Measurements from ENCODE around the gene IRF5. TPM values are rescaled to one million over a fixed set of nuclear protein-coding genes. Genes with fewer than 3 reads are reported as not detected.
A peak's percentile ranks its signal among the peaks of the same experiment; 100 is the strongest.
"Not testable (repeated sequence)": the region's sequence is repeated elsewhere in the genome, so short reads cannot be mapped to it uniquely, and the experiment has no call there.

The IRF5 gene
- total RNA-seq, 1 experiment from 2014 or later, result 0.74 TPM

DNA sequence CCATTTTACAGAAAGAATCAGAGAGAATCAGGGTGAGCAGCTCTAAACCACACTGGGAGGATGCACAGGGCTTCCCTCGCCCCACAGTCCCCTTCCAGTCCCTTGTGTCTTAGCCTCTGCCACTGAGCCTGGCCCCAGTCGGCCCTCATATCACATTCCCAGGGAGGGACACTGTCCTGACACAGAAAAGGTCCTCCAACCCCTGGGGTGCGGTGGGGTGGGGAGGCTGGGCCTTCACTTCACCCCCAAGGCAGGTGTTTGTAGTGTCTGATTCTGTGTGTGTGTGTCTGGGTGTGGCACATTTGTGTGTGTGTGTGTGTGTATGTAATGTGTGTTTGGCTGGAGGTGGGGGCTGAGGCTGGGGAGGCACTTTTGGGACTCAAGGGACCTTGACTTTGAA is 25.4 kb upstream of the IRF5 start:
- H3K27me3 ChIP-seq (ENCODE audit: insufficient read depth, low read length), result peaks cover 10% of the 10 kb centered on the region; the same call in 1 of the 2 replicates
- H2BK15ac ChIP-seq (ENCODE audit: low read depth, low read length), result no peak overlapping the region
- Mint-ChIP-seq H3K36me3 (ENCODE audit: insufficient read depth in 1 of 3, low read depth in 3 of 3) (no peaks in the 10 kb centered on the region), H3K27me3 (ENCODE audit: low read depth) (peaks cover 29% of the 10 kb centered on the region), H3K4me3 (peak overlapping the region in 1 of 2 experiments; percentile 47; a peak in 2 of 5 replicates), H3K4me1 (peaks cover 25 to 37% of the 10 kb centered on the region in 2 experiments), H3K27ac (peak overlapping the region in 2 of 3 experiments; percentile 64 to 76; a peak in 2 of 7 replicates), H3K9me3 (peaks cover 0 to 2% of the 10 kb centered on the region in 2 experiments; a peak in 1 of 5 replicates)
- H2AFZ ChIP-seq (ENCODE audit: low read length), result no peak overlapping the region
- no peak overlapping the region for H2BK5ac ChIP-seq (ENCODE audit: insufficient read length, low read length)
- no peak overlapping the region for H4K91ac ChIP-seq (ENCODE audit: insufficient read length, low read depth, low read length)
- no peak overlapping the region for H3T11ph ChIP-seq (ENCODE audit: low read length)
- H3K18ac ChIP-seq (ENCODE audit: insufficient read length, low read depth, low read length), result no peak overlapping the region
- H3K56ac ChIP-seq (ENCODE audit: insufficient read length, low read depth, low read length), result no peak overlapping the region
- H4K8ac ChIP-seq (replicated peaks; ENCODE audit: insufficient read length, low read depth, low read length), result no peak overlapping the region
- H2AK5ac ChIP-seq (ENCODE audit: insufficient read length, low read length), result no peak overlapping the region
- peaks cover 7% of the 10 kb centered on the region; the same call in 1 of the 2 replicates for H3K4me1 ChIP-seq (ENCODE audit: insufficient read depth, low read length)
- H3K23ac ChIP-seq (ENCODE audit: insufficient read length, low read depth, low read length), result no peak overlapping the region
- peak; percentile 23 for DNase-seq
- no peak overlapping the region for H2BK120ac ChIP-seq (ENCODE audit: low read depth, low read length, poor library complexity, severe bottlenecking)
- TF ChIP-seq, protein P1, sequence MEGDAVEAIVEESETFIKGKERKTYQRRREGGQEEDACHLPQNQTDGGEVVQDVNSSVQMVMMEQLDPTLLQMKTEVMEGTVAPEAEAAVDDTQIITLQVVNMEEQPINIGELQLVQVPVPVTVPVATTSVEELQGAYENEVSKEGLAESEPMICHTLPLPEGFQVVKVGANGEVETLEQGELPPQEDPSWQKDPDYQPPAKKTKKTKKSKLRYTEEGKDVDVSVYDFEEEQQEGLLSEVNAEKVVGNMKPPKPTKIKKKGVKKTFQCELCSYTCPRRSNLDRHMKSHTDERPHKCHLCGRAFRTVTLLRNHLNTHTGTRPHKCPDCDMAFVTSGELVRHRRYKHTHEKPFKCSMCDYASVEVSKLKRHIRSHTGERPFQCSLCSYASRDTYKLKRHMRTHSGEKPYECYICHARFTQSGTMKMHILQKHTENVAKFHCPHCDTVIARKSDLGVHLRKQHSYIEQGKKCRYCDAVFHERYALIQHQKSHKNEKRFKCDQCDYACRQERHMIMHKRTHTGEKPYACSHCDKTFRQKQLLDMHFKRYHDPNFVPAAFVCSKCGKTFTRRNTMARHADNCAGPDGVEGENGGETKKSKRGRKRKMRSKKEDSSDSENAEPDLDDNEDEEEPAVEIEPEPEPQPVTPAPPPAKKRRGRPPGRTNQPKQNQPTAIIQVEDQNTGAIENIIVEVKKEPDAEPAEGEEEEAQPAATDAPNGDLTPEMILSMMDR (conservative IDR thresholded peaks at IDR 0.05), result no peak
- no peak overlapping the region for H4K5ac ChIP-seq (ENCODE audit: insufficient read length, low read depth, low read length)
- H3K27ac ChIP-seq (ENCODE audit: insufficient read length, low read depth, low read length), result no peak overlapping the region
- H3K79me1 ChIP-seq (ENCODE audit: insufficient read depth, low read depth, low read length, poor library complexity, severe bottlenecking), result no peaks in the 10 kb centered on the region
- no peak overlapping the region for H3K4me2 ChIP-seq (ENCODE audit: insufficient read depth, insufficient read length, low read length)
- H4K20me1 ChIP-seq (ENCODE audit: control insufficient read depth, insufficient read depth, insufficient read length), result no peaks in the 10 kb centered on the region
- no peak overlapping the region for H3K4ac ChIP-seq (ENCODE audit: low read depth, low read length)
- no peaks in the 10 kb centered on the region for H3K79me2 ChIP-seq (ENCODE audit: insufficient read depth, low read length)
- no CpG with 5 or more reads among the region's 3 CpGs for WGBS (ENCODE audit: extremely low coverage, insufficient read length, low lambda C conversion rate)
- H3K9me3 ChIP-seq (ENCODE audit: control insufficient read depth, low read depth, low read length), result no peaks in the 10 kb centered on the region
- no peak overlapping the region for H2BK20ac ChIP-seq (ENCODE audit: low read depth, low read length, poor library complexity, severe bottlenecking)
- H3K14ac ChIP-seq (ENCODE audit: insufficient read depth, low read length), result no peak overlapping the region
- H3K9ac ChIP-seq (ENCODE audit: extremely low read depth, insufficient read length, low read length), result no peak overlapping the region
- H2BK12ac ChIP-seq (ENCODE audit: insufficient read length, low read depth, low read length), result no peak overlapping the region
- peaks cover 25% of the 10 kb centered on the region for H3K23me2 ChIP-seq (ENCODE audit: insufficient read length, low read depth, low read length, poor library complexity, severe bottlenecking)

DNA sequence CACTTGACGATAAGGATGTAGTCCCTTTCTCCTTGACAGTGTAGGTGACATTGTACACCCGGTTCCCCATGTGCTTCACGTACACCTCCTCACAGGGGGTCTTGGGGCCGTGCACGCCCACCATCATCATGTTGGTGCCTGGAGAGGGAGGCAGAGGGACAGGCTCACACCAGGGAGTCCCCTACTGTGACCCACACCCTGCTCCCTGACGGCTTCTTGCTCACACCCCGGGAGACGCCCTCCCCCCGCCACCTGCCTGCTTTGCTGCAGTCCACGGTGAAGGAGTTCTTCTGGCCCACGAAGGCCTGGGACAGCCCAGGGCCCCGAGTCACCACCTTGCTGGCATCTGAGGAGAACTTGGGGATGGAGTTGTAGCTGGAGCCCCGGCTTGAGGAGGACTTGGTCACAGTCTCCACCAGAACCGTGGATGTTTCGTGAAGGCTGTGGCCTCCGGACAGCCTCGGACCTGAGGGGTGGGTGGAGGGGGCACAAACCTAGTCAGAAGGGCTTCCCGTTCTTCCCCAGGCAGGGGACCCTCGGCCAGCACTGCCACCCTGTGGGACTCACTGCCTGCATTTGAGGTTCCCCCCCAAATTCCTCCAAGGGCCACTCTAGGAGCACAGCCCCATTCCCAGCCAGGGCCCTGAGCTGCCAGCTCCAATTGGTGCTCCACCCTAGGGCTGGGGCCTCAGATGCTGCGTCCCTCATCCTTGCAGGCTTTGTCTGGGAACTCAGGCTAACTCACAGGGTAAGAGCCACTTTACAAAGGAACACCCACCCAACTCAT is 24.8 kb upstream of the IRF5 start:
- H3T11ph ChIP-seq (ENCODE audit: low read length); H3K4me1 ChIP-seq (ENCODE audit: insufficient read depth, low read length); H3K79me1 ChIP-seq (ENCODE audit: insufficient read depth, low read depth, low read length, poor library complexity, severe bottlenecking); H3K27me3 ChIP-seq (ENCODE audit: insufficient read depth, low read length); H2BK12ac ChIP-seq (ENCODE audit: insufficient read length, low read depth, low read length); H3K4me2 ChIP-seq (ENCODE audit: insufficient read depth, insufficient read length, low read length); H3K18ac ChIP-seq (ENCODE audit: insufficient read length, low read depth, low read length); H3K27ac ChIP-seq (ENCODE audit: insufficient read length, low read depth, low read length); H4K5ac ChIP-seq (ENCODE audit: insufficient read length, low read depth, low read length); H2BK120ac ChIP-seq (ENCODE audit: low read depth, low read length, poor library complexity, severe bottlenecking); H3K9ac ChIP-seq (ENCODE audit: extremely low read depth, insufficient read length, low read length); H3K56ac ChIP-seq (ENCODE audit: insufficient read length, low read depth, low read length); H3K9me3 ChIP-seq (ENCODE audit: control insufficient read depth, low read depth, low read length); H3K4me3 Mint-ChIP-seq; DNase-seq; H3K4ac ChIP-seq (ENCODE audit: low read depth, low read length); H2BK15ac ChIP-seq (ENCODE audit: low read depth, low read length); H4K8ac ChIP-seq (replicated peaks; ENCODE audit: insufficient read length, low read depth, low read length); H3K36me3 Mint-ChIP-seq (ENCODE audit: insufficient read depth in 1 of 3, low read depth in 3 of 3); H3K79me2 ChIP-seq (ENCODE audit: insufficient read depth, low read length); H3K14ac ChIP-seq (ENCODE audit: insufficient read depth, low read length); H2BK5ac ChIP-seq (ENCODE audit: insufficient read length, low read length); H2BK20ac ChIP-seq (ENCODE audit: low read depth, low read length, poor library complexity, severe bottlenecking); H4K20me1 ChIP-seq (ENCODE audit: control insufficient read depth, insufficient read depth, insufficient read length); H3K23ac ChIP-seq (ENCODE audit: insufficient read length, low read depth, low read length); H2AK5ac ChIP-seq (ENCODE audit: insufficient read length, low read length); H4K91ac ChIP-seq (ENCODE audit: insufficient read length, low read depth, low read length); H3K9me3 Mint-ChIP-seq; H2AFZ ChIP-seq (ENCODE audit: low read length): not testable (repeated sequence)
- Mint-ChIP-seq H3K4me1 (peaks cover 25 to 39% of the 10 kb centered on the region in 2 experiments), H3K27ac (peak overlapping the region in 1 of 3 experiments; percentile 76; a peak in 1 of 7 replicates), H3K27me3 (ENCODE audit: low read depth) (peaks cover 29% of the 10 kb centered on the region)
- WGBS (ENCODE audit: extremely low coverage, insufficient read length, low lambda C conversion rate), result no CpG with 5 or more reads among the region's 20 CpGs
- H3K23me2 ChIP-seq (ENCODE audit: insufficient read length, low read depth, low read length, poor library complexity, severe bottlenecking), result peaks cover 25% of the 10 kb centered on the region

Measured in H9 (cell line).